ENCODE results near the gene BYSL. TPM values are rescaled to one million over a fixed set of nuclear protein-coding genes. Genes with fewer than 3 reads are reported as not detected.

The BYSL gene
- total and polyA plus RNA-seq, 2 donors (not counting 3 experiments of a cell fraction or from before 2014, with no cell fraction given) = 33.1 to 41.8 TPM

DNA sequence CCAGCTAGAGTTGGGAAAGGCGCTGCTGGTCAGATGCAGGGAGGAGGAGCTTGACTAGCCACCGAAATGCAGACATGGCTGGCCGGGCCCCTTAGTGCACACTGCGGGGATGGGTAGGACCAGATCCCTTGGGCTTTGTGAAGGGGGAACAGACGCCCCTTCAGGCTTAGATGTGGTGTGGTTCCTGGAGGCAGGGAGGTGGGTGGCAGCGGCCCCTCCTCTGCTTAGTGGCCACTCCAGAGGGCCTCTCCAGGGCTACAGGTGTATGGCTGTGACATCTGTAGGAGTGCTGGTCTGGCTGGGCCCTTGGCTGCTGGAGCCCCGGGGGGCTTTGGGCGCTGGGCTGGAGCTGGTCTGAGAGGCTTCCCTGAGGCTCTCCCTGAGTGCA is 14.4 kb downstream of the BYSL start:
- H2AFZ ChIP-seq (ENCODE audit: low read depth, low read length) = no peak overlapping the region
- H3K9ac ChIP-seq (replicated peaks; ENCODE audit: extremely low read depth, insufficient read depth, low read length) = no peak overlapping the region
- intact Hi-C loops (cut with micrococcal nuclease) (loop anchor here (1.0 kb wide), 6 partner anchors 14 to 155 kb away; partner anchors contain the start of genes BYSL, MED20, PRICKLE4 and TOMM6), dilution Hi-C loops (cut with MboI; ENCODE audit: extremely low pct_ligation_motif_present, low sequenced_read_pairs) (no loop called here)
- DNase-seq (ENCODE audit: low read depth, low spot score) (no peak), FAIRE-seq (no peak)
- H3K27ac ChIP-seq (ENCODE audit: insufficient read depth, low read depth, low read length) = no peak overlapping the region
- H3K36me3 ChIP-seq (ENCODE audit: control insufficient read depth in 2 of 2, extremely low read depth in 1 of 2, insufficient read depth in 2 of 2, low read length in 2 of 2) = peaks cover 39 to 52% of the 10 kb centered on the region in 2 experiments
- peaks cover 38% of the 10 kb centered on the region for H3K79me2 ChIP-seq (ENCODE audit: control insufficient read depth, insufficient read depth, low read length)
- ChIA-PET CTCF (interaction anchor here (1.0 to 8.5 kb wide), 11 partner anchors 8 to 151 kb away, joined by 3 to 149 read pairs (median 5); partner anchors contain the start of genes BYSL, MED20 and TOMM6), POLR2A (interaction anchor here (0.6 kb wide), 1 partner anchor 143 kb away, joined by 4 read pairs; no protein-coding TSS in a partner anchor)
- H3K27me3 ChIP-seq (ENCODE audit: control insufficient read depth in 2 of 2, insufficient read depth in 2 of 2, low read length in 2 of 2) = no peaks in the 10 kb centered on the region
- H3K4me3 ChIP-seq (replicated peaks in 1 of 3; ENCODE audit: insufficient read depth in 1 of 3, low read depth in 1 of 3, low read length in 3 of 3) = no peak overlapping the region
- H3K9me3 ChIP-seq (replicated peaks; ENCODE audit: control insufficient read depth, insufficient read depth, low read length) = no peaks in the 10 kb centered on the region
- no TSS peak for BruUV-seq (replicated peaks)
- H3K9me1 ChIP-seq (replicated peaks; ENCODE audit: control insufficient read depth, extremely low read depth, insufficient read depth, low read length) = no peaks in the 10 kb centered on the region
- no peak overlapping the region for H3K4me2 ChIP-seq (ENCODE audit: insufficient read depth, low read length)
- peaks cover 27% of the 10 kb centered on the region for H3K4me1 ChIP-seq (ENCODE audit: control insufficient read depth, extremely low read depth, insufficient read depth, low read length)
- TF ChIP-seq MYC (IDR thresholded peaks at IDR 0.05; ENCODE audit: low read depth, low read length) (no peak), JUN (IDR thresholded peaks at IDR 0.05; ENCODE audit: borderline replicate concordance, insufficient read depth, insufficient read length, low read depth) (no peak), EZH2 (IDR thresholded peaks at IDR 0.05; ENCODE audit: borderline replicate concordance, low read depth, low read length, severe bottlenecking) (no peak), FOS (IDR thresholded peaks at IDR 0.05; ENCODE audit: borderline replicate concordance, insufficient read depth, low read length) (no peak), POLR2AphosphoS5 (IDR thresholded peaks at IDR 0.05; ENCODE audit: insufficient read depth, low read depth, low read length) (no peak), POLR2A (IDR thresholded peaks at IDR 0.05; ENCODE audit: low read depth, low read length) (no peak), GATA2 (IDR thresholded peaks at IDR 0.05; ENCODE audit: insufficient read depth, insufficient read length, low read depth, low read length) (no peak)
- TF ChIP-seq, protein P1, sequence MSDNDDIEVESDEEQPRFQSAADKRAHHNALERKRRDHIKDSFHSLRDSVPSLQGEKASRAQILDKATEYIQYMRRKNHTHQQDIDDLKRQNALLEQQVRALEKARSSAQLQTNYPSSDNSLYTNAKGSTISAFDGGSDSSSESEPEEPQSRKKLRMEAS (IDR thresholded peaks at IDR 0.05; ENCODE audit: insufficient read depth, insufficient read length) = no peak
- TF ChIP-seq, protein P2, sequence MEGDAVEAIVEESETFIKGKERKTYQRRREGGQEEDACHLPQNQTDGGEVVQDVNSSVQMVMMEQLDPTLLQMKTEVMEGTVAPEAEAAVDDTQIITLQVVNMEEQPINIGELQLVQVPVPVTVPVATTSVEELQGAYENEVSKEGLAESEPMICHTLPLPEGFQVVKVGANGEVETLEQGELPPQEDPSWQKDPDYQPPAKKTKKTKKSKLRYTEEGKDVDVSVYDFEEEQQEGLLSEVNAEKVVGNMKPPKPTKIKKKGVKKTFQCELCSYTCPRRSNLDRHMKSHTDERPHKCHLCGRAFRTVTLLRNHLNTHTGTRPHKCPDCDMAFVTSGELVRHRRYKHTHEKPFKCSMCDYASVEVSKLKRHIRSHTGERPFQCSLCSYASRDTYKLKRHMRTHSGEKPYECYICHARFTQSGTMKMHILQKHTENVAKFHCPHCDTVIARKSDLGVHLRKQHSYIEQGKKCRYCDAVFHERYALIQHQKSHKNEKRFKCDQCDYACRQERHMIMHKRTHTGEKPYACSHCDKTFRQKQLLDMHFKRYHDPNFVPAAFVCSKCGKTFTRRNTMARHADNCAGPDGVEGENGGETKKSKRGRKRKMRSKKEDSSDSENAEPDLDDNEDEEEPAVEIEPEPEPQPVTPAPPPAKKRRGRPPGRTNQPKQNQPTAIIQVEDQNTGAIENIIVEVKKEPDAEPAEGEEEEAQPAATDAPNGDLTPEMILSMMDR (IDR thresholded peaks at IDR 0.05; ENCODE audit: extremely low read depth in 1 of 2, insufficient read depth in 1 of 2, low read depth in 1 of 2, low read length in 2 of 2) = no peak
- no peaks in the 10 kb centered on the region for H4K20me1 ChIP-seq (replicated peaks; ENCODE audit: control insufficient read depth, extremely low read depth, insufficient read depth, low read length)

All from endothelial cell of umbilical vein (primary cell).